IMR-90 (cell line): ENCODE data around the gene SOX6.

Experiments
- CTCF ChIP-seq: conservative IDR thresholded peaks from 2 replicates; pipeline ENCODE4 v1.5.1; 2012; ENCODE audit warnings: mild to moderate bottlenecking, low read depth, low read length, improper control_type of control experiment
- SMC3 ChIP-seq: fragments of 150-350 bp; IDR thresholded peaks from 2 replicates; pipeline ENCODE4 v1.6.1; 2016; ENCODE audit warnings: low read depth, mild to moderate bottlenecking, antibody characterized with exemption, low read length, moderate library complexity

GRCh38 chr11:16133867-16134266, 222.5 kb downstream of the SOX6 start:
- TF ChIP-seq CTCF (no peak), SMC3 (no peak)
